ENCODE data around the gene NMT1.

GRCh38 chr17:45098081-45098868 lies 37.2 kb downstream of the NMT1 start:
- TF ChIP-seq POLR2AphosphoS5 (IDR thresholded peaks at IDR 0.05): peak in 1 of 3 donors; percentile 12
- no peak for TF ChIP-seq POLR2A (IDR thresholded peaks at IDR 0.05)

Measured in spleen (tissue), 3 donors.